H9 (cell line): Measurements from ENCODE around the gene HAPLN2. TPM values are rescaled to one million over a fixed set of nuclear protein-coding genes. Genes with fewer than 3 reads are reported as not detected.

ENCODE experiments used
- DNase-seq: peaks from one replicate; pipeline ENCODE4 v3.0.0-alpha.2; 2017
- H2AFZ ChIP-seq: one replicate; pipeline ENCODE4 v1.6.1; 2013; ENCODE audit warnings: mild to moderate bottlenecking, low read length, control low read depth, moderate library complexity
- H2AK5ac ChIP-seq: 2 replicates; pipeline ENCODE4 v1.6.1; 2013; ENCODE audit warnings: low read length, control low read depth, mixed read lengths; ENCODE audit not compliant: insufficient read length
- H2BK120ac ChIP-seq: one replicate; pipeline ENCODE4 v1.6.1; 2013; ENCODE audit warnings: low read depth, mild to moderate bottlenecking, low read length, control low read depth, inconsistent platforms; ENCODE audit not compliant: poor library complexity, severe bottlenecking
- H2BK12ac ChIP-seq: 2 replicates; pipeline ENCODE4 v1.6.1; 2013; ENCODE audit warnings: low read length, control low read depth, mixed read lengths, low read depth; ENCODE audit not compliant: insufficient read length
- H2BK15ac ChIP-seq: 2 replicates; pipeline ENCODE4 v1.6.1; 2013; ENCODE audit warnings: low read depth, low read length, control low read depth
- H2BK20ac ChIP-seq: one replicate; pipeline ENCODE4 v1.6.1; 2013; ENCODE audit warnings: low read depth, mild to moderate bottlenecking, low read length, control low read depth, inconsistent platforms; ENCODE audit not compliant: poor library complexity, severe bottlenecking
- H2BK5ac ChIP-seq: 2 replicates; pipeline ENCODE4 v1.6.1; 2013; ENCODE audit warnings: low read length, control low read depth, mixed read lengths; ENCODE audit not compliant: insufficient read length
- H3K14ac ChIP-seq: 2 replicates; pipeline ENCODE4 v1.6.1; 2013; ENCODE audit warnings: low read length, control low read depth; ENCODE audit not compliant: insufficient read depth
- H3K18ac ChIP-seq: 2 replicates; pipeline ENCODE4 v1.6.1; 2013; ENCODE audit warnings: low read depth, mild to moderate bottlenecking, mixed read lengths, low read length, control low read depth; ENCODE audit not compliant: insufficient read length
- H3K23ac ChIP-seq: 2 replicates; pipeline ENCODE4 v1.6.1; 2013; ENCODE audit warnings: low read length, control low read depth, mixed read lengths, low read depth; ENCODE audit not compliant: insufficient read length
- H3K23me2 ChIP-seq: 2 replicates; pipeline ENCODE4 v1.6.1; 2013; ENCODE audit warnings: low read depth, mild to moderate bottlenecking, mixed read lengths, low read length, control low read depth; ENCODE audit not compliant: insufficient read length, poor library complexity, severe bottlenecking
- H3K27ac ChIP-seq: 2 replicates; pipeline ENCODE4 v1.5.1; 2013; ENCODE audit warnings: low read length, control low read depth, mixed read lengths, low read depth; ENCODE audit not compliant: insufficient read length
- H3K27me3 ChIP-seq: 2 replicates; pipeline ENCODE4 v1.6.1; 2013; ENCODE audit warnings: low read length, control low read depth, inconsistent platforms; ENCODE audit not compliant: insufficient read depth
- H3K4ac ChIP-seq: 2 replicates; pipeline ENCODE4 v1.6.1; 2013; ENCODE audit warnings: low read depth, mild to moderate bottlenecking, control low read depth, inconsistent platforms, low read length, moderate library complexity
- H3K4me1 ChIP-seq: 2 replicates; pipeline ENCODE4 v1.6.1; 2013; ENCODE audit warnings: low read length, control low read depth, inconsistent platforms; ENCODE audit not compliant: insufficient read depth
- H3K4me2 ChIP-seq: 2 replicates; pipeline ENCODE4 v1.6.1; 2013; ENCODE audit warnings: low read length, control low read depth, mixed read lengths; ENCODE audit not compliant: insufficient read length, insufficient read depth
- H3K56ac ChIP-seq: 2 replicates; pipeline ENCODE4 v1.6.1; 2013; ENCODE audit warnings: low read depth, mild to moderate bottlenecking, mixed read lengths, low read length, control low read depth; ENCODE audit not compliant: insufficient read length
- H3K79me1 ChIP-seq: 2 replicates; pipeline ENCODE4 v1.6.1; 2013; ENCODE audit warnings: low read depth, mild to moderate bottlenecking, moderate library complexity, low read length, control low read depth, inconsistent platforms; ENCODE audit not compliant: insufficient read depth, poor library complexity, severe bottlenecking
- H3K79me2 ChIP-seq: 2 replicates; pipeline ENCODE4 v1.6.1; 2013; ENCODE audit warnings: low read length, control low read depth, inconsistent platforms; ENCODE audit not compliant: insufficient read depth
- H3K9ac ChIP-seq: 2 replicates; pipeline ENCODE4 v1.6.1; 2013; ENCODE audit warnings: low read length, control low read depth, mixed read lengths; ENCODE audit not compliant: insufficient read length; ENCODE audit errors: extremely low read depth
- H3K9me3 ChIP-seq: one replicate; pipeline ENCODE4 v1.6.1; 2013; ENCODE audit warnings: low read depth, low read length, inconsistent platforms; ENCODE audit not compliant: control insufficient read depth
- H3T11ph ChIP-seq: one replicate; pipeline ENCODE4 v1.6.1; 2013; ENCODE audit warnings: mild to moderate bottlenecking, low read length, control low read depth, inconsistent platforms
- H4K20me1 ChIP-seq: one replicate; pipeline ENCODE4 v1.6.1; 2013; ENCODE audit not compliant: control insufficient read depth, insufficient read length, insufficient read depth
- H4K5ac ChIP-seq: 2 replicates; pipeline ENCODE4 v1.6.1; 2013; ENCODE audit warnings: low read depth, mild to moderate bottlenecking, mixed read lengths, low read length, control low read depth; ENCODE audit not compliant: insufficient read length
- H4K8ac ChIP-seq: replicated peaks from 2 replicates; pipeline ENCODE4 v1.6.1; 2013; ENCODE audit warnings: low read length, control low read depth, mixed read lengths, low read depth; ENCODE audit not compliant: insufficient read length
- H4K91ac ChIP-seq: 2 replicates; pipeline ENCODE4 v1.6.1; 2013; ENCODE audit warnings: low read depth, mild to moderate bottlenecking, moderate library complexity, mixed read lengths, low read length, control low read depth; ENCODE audit not compliant: insufficient read length
- H3K27ac Mint-ChIP-seq, 3 experiments: 2 replicates in 2 of 3; 3 replicates in 1 of 3; pipeline ENCODE4 v1.8.0; 2020 to 2021; ENCODE audit warnings: mixed read lengths in 3 of 3, mild to moderate bottlenecking in 1 of 3, moderate library complexity in 1 of 3
- H3K27me3 Mint-ChIP-seq: 2 replicates; pipeline ENCODE4 v1.8.0; 2021; ENCODE audit warnings: low read depth, mild to moderate bottlenecking, moderate library complexity, mixed read lengths
- H3K36me3 Mint-ChIP-seq, 3 experiments: 2 replicates in 2 of 3; 3 replicates in 1 of 3; pipeline ENCODE4 v1.8.0; 2020 to 2021; ENCODE audit warnings: low read depth in 3 of 3, mixed read lengths in 3 of 3; ENCODE audit not compliant: insufficient read depth in 1 of 3
- H3K4me1 Mint-ChIP-seq, 2 experiments: 2 replicates each; pipeline ENCODE4 v1.8.0; 2020; ENCODE audit warnings: mixed read lengths in 2 of 2
- H3K4me3 Mint-ChIP-seq, 2 experiments: 2 replicates in 1 of 2; 3 replicates in 1 of 2; pipeline ENCODE4 v1.8.0; 2020 to 2021; ENCODE audit warnings: mild to moderate bottlenecking in 2 of 2, mixed read lengths in 2 of 2, moderate library complexity in 1 of 2
- H3K9me3 Mint-ChIP-seq, 2 experiments: 2 replicates in 1 of 2; 3 replicates in 1 of 2; pipeline ENCODE4 v1.8.0; 2020; ENCODE audit warnings: mild to moderate bottlenecking in 2 of 2, mixed read lengths in 2 of 2, moderate library complexity in 1 of 2
- CTCF ChIP-seq: fragments of 200-600 bp; sonication (generic); conservative IDR thresholded peaks from 3 replicates; pipeline ENCODE4 v1.8.0; 2021; ENCODE audit warnings: antibody characterized with exemption, mild to moderate bottlenecking
- WGBS: extraction: QIAGEN DNeasy Blood & Tissue Kit; methylation state at CpG from one replicate; pipeline ENCODE4 v1.1.7; 2013; ENCODE audit warnings: missing lambda C conversion rate, low lambda C conversion rate, mixed read lengths; ENCODE audit not compliant: insufficient read length; ENCODE audit errors: extremely low coverage; 5-methylcytosine and 5-hydroxymethylcytosine counted together
- total RNA-seq: library from RNA; stranded (reverse); gene quantifications from 2 replicates; pipeline ENCODE4 v1.2.1, GENCODE V29; 2021

HAPLN2 gene
- total RNA-seq, 1 experiment from 2014 or later = 0.46 TPM

- Histone ChIP-seq H3K27me3 (peaks cover 6% of the 10 kb centered on the region; the same call in 1 of the 2 replicates), H4K91ac (no peak overlapping the region), H3K4me2 (no peak overlapping the region), H3K56ac (no peak overlapping the region), H4K8ac (no peak overlapping the region), H2BK15ac (no peak overlapping the region), H3K23ac (no peak overlapping the region), H2AFZ (no peak overlapping the region), H3K27ac (no peak overlapping the region), H3K14ac (no peak overlapping the region), H2BK120ac (no peak overlapping the region), H3T11ph (no peak overlapping the region), H2BK5ac (no peak overlapping the region), H3K18ac (no peak overlapping the region), H3K4ac (no peak overlapping the region), H3K9me3 (no peaks in the 10 kb centered on the region), H4K5ac (no peak overlapping the region), H3K9ac (no peak overlapping the region), H2BK12ac (no peak overlapping the region), H2AK5ac (no peak overlapping the region), H2BK20ac (no peak overlapping the region), H3K79me2 (no peaks in the 10 kb centered on the region), H4K20me1 (no peaks in the 10 kb centered on the region), H3K4me1 (no peaks in the 10 kb centered on the region), H3K23me2 (peaks cover 7% of the 10 kb centered on the region), H3K79me1 (no peaks in the 10 kb centered on the region)
- Mint-ChIP-seq H3K4me3 (no peak overlapping the region), H3K4me1 (peaks cover 7 to 12% of the 10 kb centered on the region in 2 experiments), H3K36me3 (no peaks in the 10 kb centered on the region), H3K27ac (no peak overlapping the region), H3K27me3 (peaks cover 90% of the 10 kb centered on the region), H3K9me3 (no peaks in the 10 kb centered on the region; a peak in 1 of 5 replicates)
- no CpG with 5 or more reads among the region's 8 CpGs for WGBS
- no peak for DNase-seq
- TF ChIP-seq CTCF = no peak
These were observed 10.7 kb downstream of the HAPLN2 start for GRCh38 chr1:156629823-156630449.
